T-helper 2 cell treated with Interferon-gamma antibody and Interleukin-4, amounts not matched to agents 5 μg/mL and 100 μg/mL, for 36 hours (primary cell): ENCODE data around the gene AMBRA1.
"Not testable (repeated sequence)": the region's sequence is repeated elsewhere in the genome, so short reads cannot be mapped to it uniquely, and the experiment has no call there.

ENCODE experiments used
- DNase-seq: peaks from one replicate; pipeline ENCODE4 v3.0.0; 2021; ENCODE audit warnings: low spot score
- H3K27ac Mint-ChIP-seq: one replicate; pipeline ENCODE4 v1.8.0; 2021; ENCODE audit warnings: mild to moderate bottlenecking, mixed read lengths
- H3K27me3 Mint-ChIP-seq: one replicate; pipeline ENCODE4 v1.8.0; 2021; ENCODE audit warnings: low read depth, mixed read lengths
- H3K36me3 Mint-ChIP-seq: one replicate; pipeline ENCODE4 v1.8.0; 2021; ENCODE audit warnings: low read depth, mixed read lengths
- H3K4me1 Mint-ChIP-seq: one replicate; pipeline ENCODE4 v1.8.0; 2021; ENCODE audit warnings: low read depth, mixed read lengths
- H3K4me3 Mint-ChIP-seq: one replicate; pipeline ENCODE4 v1.8.0; 2022; ENCODE audit warnings: mild to moderate bottlenecking, moderate library complexity, mixed read lengths
- H3K9me3 Mint-ChIP-seq: one replicate; pipeline ENCODE4 v1.8.0; 2021; ENCODE audit warnings: mixed read lengths

Gene AMBRA1

DNA sequence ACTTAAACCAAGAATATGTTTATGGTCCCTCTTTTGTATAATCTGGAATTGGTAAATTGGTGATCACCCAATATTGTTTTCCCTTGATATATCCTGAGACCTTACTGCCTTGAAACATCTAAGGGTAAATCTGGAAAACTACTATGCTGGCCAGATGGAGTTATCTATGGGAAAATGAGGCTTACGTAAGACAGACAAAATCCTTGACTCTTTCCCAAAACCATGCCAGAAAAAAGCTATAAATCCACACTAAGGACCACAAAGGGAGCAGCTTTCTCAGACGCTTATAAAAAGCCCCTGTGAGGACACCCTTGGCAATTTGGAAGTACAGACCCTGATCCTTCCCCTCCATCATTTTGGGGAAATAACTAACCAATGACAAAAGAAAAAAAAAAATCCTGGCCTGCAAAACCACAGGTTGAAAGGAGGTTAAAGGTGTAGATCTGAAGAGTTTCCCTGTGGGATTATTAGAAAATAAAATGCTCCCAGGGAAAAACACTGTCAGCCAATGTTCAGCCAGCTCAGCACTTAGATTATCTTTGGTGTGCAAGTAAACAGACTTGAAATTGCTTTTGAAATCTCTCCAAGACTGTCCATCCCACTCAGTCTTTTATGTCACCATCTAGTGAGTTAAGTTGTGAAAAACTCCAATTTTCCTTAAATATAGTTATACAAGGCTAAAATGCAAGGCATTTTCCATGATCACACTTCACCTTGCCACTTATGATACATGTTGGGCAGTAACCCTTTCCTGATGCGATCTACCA, 6.6 kb upstream of the AMBRA1 start:
- H3K4me3 Mint-ChIP-seq, result no peak overlapping the region
- no peaks in the 10 kb centered on the region for H3K9me3 Mint-ChIP-seq
- H3K27me3 Mint-ChIP-seq, result no peaks in the 10 kb centered on the region
- DNase-seq, result no peak
- no peaks in the 10 kb centered on the region for H3K36me3 Mint-ChIP-seq
- H3K4me1 Mint-ChIP-seq, result peaks cover 1% of the 10 kb centered on the region
- no peak overlapping the region for H3K27ac Mint-ChIP-seq

DNA sequence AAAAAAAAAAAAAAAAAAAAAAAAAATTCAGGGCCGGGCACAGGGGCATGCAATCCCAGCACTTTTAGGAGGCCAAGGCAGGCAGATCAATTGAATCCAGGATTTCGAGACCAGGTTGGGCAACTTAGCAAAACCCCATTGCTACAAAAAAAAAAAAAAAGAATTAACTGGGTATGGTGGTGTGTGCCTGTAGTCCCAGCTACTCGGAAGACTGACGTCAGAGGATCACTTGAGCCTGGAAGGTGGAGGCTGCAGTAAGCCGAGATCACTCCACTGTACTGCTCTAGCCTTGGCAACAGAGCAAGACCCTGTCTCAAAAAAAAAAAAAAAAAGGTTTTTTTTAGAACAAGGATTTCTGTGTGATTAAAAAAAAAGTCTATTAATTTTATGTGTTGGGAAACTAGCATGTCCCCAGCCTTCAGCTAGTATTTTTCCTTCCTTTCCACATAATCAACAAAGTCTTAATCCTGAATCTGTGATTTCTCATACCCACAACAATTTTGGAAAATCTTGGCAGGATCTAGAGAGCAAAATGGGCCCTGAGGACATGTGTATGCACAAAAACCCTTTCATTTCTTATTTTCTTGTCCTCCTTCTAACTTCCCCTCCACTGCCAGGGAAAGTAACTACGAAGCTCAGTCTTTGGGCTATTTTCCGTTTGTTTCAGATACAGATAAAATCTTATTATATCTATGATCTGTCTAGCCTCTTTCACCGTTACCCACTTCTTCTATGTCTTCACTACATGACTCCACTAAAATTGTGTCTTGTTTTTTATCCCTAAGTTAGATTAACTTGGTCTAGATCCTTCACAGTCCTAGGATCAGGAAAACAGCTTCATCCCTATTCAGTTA, 5.7 kb upstream of the AMBRA1 start:
- no peak overlapping the region for H3K4me3 Mint-ChIP-seq
- no peaks in the 10 kb centered on the region for H3K9me3 Mint-ChIP-seq
- H3K36me3 Mint-ChIP-seq, result no peaks in the 10 kb centered on the region
- H3K4me1 Mint-ChIP-seq, result peaks cover 1% of the 10 kb centered on the region
- no peak for DNase-seq
- no peak overlapping the region for H3K27ac Mint-ChIP-seq
- no peaks in the 10 kb centered on the region for H3K27me3 Mint-ChIP-seq

DNA sequence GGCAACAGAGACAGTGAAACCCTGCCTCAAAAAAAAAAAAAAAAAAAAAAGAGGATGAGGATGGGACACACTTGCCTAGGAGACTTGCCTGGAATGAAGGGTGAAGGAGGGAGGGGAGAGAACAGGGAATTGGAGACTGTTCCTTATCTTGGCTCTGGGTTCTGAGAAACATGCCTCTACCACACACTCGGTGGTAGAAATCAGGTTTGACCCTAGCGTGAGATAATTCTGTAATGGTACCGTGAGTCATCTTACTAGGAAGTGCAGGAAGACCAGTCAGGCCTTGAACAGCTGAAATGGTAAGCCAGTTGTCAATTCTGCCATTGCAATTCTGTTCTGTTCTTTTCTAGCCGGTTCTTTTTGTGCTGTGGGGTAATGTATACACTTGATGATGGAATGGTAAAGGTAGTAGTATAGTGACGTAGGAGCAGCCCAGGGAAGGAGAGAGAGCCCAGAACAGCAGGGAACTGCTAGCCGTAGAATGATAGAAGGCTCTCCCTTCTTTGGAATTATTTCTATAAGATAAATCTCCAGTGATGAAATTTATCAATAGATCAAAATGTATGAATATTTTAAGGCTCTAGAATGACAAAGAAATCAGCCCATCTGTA, 3.9 kb upstream of the AMBRA1 start:
- Mint-ChIP-seq H3K4me3 (no peak overlapping the region), H3K36me3 (peaks cover 2% of the 10 kb centered on the region), H3K27me3 (no peaks in the 10 kb centered on the region), H3K9me3 (peaks cover 4% of the 10 kb centered on the region), H3K27ac (no peak overlapping the region), H3K4me1 (peaks cover 10% of the 10 kb centered on the region)
- no peak for DNase-seq

DNA sequence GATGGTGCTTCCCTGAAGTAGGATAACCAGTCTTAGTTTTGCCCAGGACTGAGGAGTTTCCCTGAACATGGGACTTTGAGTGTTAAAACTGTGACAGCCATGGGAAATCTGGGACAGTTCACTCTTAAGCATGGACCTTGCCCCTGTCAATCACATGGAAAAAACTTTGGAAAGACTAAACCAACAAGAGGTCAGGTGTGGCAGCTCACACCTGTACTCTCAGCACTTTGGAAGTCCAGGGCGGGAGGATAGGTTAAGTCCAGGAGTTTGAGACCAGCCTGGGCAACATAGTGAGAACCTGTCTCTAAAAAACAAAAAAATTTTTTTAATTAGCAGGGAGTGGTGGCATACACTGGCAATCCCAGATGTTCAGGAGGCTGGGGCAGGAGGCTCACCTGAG, 3.3 kb upstream of the AMBRA1 start:
- Mint-ChIP-seq H3K4me3 (no peak overlapping the region), H3K27me3 (no peaks in the 10 kb centered on the region), H3K9me3 (peaks cover 4% of the 10 kb centered on the region), H3K4me1 (peaks cover 15% of the 10 kb centered on the region), H3K36me3 (peaks cover 2% of the 10 kb centered on the region), H3K27ac (no peak overlapping the region)
- no peak for DNase-seq

DNA sequence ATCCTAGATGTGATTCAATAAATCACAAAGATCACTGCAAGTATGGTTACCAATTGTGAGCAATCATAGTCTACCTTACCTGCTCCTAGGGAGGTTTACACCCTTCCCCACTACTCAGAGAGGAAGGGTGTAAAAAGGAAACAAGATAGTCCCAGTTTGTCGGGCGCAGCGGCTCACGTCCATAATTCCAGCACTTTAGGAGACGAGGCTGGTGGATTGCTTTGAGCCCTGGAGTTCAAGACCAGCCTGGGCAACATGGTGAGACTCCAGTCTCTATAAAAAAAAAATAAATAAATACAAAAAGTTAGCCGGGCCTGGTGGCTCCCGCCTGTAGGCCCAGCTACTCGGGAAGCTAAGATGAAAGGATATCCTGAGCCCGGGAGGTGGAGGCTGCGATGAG, 962 bp upstream of the AMBRA1 start:
- H3K4me1 Mint-ChIP-seq, result peaks cover 21% of the 10 kb centered on the region
- no peaks in the 10 kb centered on the region for H3K27me3 Mint-ChIP-seq
- H3K9me3 Mint-ChIP-seq, result peaks cover 4% of the 10 kb centered on the region
- no peak for DNase-seq
- H3K27ac Mint-ChIP-seq, result no peak overlapping the region
- H3K36me3 Mint-ChIP-seq, result peaks cover 8% of the 10 kb centered on the region
- H3K4me3 Mint-ChIP-seq, result peak overlapping the region; percentile 92

DNA sequence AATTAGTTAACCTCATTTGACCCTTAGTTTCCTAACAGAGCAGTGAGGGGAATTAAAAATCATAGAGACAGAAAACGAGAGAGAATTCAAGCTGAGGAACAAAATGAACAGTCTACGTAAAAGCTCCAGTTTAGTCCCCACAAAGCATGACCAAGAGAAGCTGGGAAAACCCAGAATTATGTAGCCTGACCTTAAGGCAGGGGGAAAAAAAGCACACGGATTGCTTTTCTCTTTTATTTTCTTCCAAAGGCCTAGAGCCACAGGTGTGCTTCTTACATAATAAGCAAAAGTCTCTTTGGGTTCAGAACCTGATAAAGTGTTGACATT, 514 bp upstream of the AMBRA1 start:
- Mint-ChIP-seq H3K9me3 (peaks cover 4% of the 10 kb centered on the region), H3K27ac (peak overlapping the region; percentile 89), H3K36me3 (peaks cover 8% of the 10 kb centered on the region), H3K27me3 (no peaks in the 10 kb centered on the region), H3K4me3 (peak overlapping the region; percentile 92), H3K4me1 (peaks cover 21% of the 10 kb centered on the region)
- no peak for DNase-seq

DNA sequence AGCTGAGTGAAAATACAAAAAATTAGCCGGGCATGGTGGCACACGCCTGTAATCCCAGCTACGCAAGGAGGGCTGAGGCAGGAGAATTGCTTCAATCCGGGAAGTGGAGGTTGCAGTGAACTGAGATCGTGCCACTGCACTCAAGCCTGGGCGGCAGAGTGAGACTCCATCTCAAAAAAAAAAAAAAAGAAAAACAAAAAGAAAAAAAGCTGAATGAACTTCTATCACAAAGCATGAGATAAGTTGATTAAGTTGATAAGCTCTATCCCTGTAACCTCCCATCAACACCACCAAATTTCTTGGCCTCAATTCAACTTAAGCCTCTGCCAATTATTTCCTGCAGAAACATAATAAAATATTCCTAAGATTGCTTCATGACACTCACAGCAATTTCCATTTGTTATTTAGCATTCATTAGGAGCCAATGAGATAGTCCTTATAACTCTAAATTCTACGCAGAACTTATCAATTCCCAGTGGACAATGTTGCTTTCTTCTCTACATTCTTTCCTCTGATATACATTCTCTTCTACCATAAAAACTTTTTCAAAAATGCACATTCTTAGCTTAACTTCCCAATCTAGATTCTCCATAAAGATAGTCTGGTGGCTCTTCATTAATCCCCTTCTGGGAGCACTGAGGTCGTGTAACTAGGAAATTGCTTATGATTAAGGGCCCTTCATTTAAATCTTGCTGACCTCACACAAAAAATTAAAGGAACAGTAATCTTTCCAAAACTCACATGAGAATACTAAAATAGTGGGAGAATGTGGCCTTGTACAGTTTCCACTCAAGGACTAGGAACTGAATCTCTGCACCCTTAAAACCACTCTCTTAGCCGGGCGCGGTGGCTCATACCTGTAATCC, 2.9 kb downstream of the AMBRA1 start:
- peaks cover 27% of the 10 kb centered on the region for H3K4me1 Mint-ChIP-seq
- peaks cover 17% of the 10 kb centered on the region for H3K36me3 Mint-ChIP-seq
- no peak for DNase-seq
- H3K27me3 Mint-ChIP-seq, result no peaks in the 10 kb centered on the region
- H3K4me3 Mint-ChIP-seq, result peak overlapping the region; percentile 66
- peak overlapping the region; percentile 5 for H3K27ac Mint-ChIP-seq
- peaks cover 4% of the 10 kb centered on the region for H3K9me3 Mint-ChIP-seq

DNA sequence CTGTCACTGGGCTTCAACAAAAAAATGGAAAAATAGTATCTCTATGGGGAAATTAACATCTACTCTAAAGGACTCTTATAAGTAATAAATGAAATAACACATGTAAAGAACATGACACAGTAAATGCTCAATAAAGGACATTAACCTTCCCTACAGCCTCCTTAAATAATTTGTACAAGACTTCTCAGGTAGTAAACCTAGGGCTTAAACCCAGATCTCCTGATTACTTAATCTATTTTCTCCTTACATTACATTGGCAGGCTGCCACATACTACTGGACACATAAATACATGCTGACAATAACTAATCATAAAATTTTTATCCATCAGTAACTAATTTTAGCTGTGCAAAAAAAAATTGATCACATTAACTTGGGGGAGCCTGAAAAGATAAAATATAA, 4.9 kb downstream of the AMBRA1 start:
- H3K4me1 Mint-ChIP-seq, result peaks cover 23% of the 10 kb centered on the region
- no peak for DNase-seq
- no peaks in the 10 kb centered on the region for H3K9me3 Mint-ChIP-seq
- no peaks in the 10 kb centered on the region for H3K27me3 Mint-ChIP-seq
- peaks cover 20% of the 10 kb centered on the region for H3K36me3 Mint-ChIP-seq
- no peak overlapping the region for H3K4me3 Mint-ChIP-seq
- H3K27ac Mint-ChIP-seq, result no peak overlapping the region

DNA sequence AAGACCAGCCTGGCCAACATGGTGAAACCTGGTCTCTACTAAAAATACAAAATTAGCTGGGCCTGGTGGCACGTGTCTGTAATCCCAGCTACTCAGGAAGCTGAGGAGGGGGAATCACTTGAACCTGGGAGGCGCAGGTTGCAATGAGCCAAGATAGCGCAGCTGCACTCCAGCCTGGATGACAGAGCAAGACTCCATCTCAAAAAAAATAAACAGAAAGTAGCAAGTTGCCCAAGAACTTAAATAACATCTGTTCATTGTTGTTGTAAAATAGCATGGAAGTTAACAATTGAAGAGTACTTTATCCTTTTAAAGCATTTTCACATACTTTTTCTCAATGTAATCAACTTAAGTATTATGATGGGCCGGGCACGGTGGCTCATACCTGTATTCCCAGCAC, 5.7 kb downstream of the AMBRA1 start:
- H3K27me3 Mint-ChIP-seq, result no peaks in the 10 kb centered on the region
- H3K27ac Mint-ChIP-seq, result no peak overlapping the region
- DNase-seq, result no peak
- H3K9me3 Mint-ChIP-seq, result no peaks in the 10 kb centered on the region
- no peak overlapping the region for H3K4me3 Mint-ChIP-seq
- peaks cover 20% of the 10 kb centered on the region for H3K36me3 Mint-ChIP-seq
- peaks cover 22% of the 10 kb centered on the region for H3K4me1 Mint-ChIP-seq

DNA sequence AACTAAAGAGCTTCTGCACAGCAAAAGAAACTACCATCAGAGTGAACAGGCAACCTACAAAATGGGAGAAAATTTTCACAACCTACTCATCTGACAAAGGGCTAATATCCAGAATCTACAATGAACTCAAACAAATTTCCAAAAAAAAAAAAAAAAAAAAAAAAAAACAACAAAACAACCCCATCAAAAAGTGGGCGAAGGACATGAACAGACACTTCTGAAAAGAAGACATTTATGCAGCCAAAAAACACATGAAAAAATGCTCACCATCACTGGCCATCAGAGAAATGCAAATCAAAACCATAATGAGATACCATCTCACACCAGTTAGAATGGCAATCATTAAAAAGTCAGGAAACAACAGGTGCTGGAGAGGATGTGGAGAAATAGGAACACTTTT, 10.3 kb downstream of the AMBRA1 start:
- not testable (repeated sequence) for DNase-seq, H3K27me3 Mint-ChIP-seq, H3K4me3 Mint-ChIP-seq, H3K9me3 Mint-ChIP-seq, H3K27ac Mint-ChIP-seq
- peaks cover 24% of the 10 kb centered on the region for H3K36me3 Mint-ChIP-seq
- H3K4me1 Mint-ChIP-seq, result peaks cover 12% of the 10 kb centered on the region

DNA sequence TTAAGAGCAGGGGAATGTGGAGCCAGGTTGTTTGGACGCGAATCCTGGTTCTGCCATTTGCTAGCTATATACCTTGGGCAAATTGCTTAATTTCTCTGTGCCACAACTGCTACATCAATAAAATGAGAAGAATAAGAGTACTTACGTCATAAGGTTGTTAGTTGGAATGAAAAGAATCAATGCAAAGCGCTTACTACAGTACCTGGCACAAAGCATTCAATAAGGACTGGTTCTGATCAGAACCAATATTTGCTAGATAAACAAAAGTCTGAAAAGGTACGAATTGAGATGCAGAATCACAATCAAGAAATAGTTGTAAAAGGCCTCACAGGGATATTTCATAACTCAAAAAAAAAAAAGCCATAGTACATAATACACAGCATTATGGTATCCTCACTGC, 11.2 kb downstream of the AMBRA1 start:
- Mint-ChIP-seq H3K4me3 (no peak overlapping the region), H3K27ac (no peak overlapping the region), H3K36me3 (peaks cover 22% of the 10 kb centered on the region), H3K4me1 (peaks cover 10% of the 10 kb centered on the region), H3K9me3 (peaks cover 3% of the 10 kb centered on the region), H3K27me3 (no peaks in the 10 kb centered on the region)
- no peak for DNase-seq

DNA sequence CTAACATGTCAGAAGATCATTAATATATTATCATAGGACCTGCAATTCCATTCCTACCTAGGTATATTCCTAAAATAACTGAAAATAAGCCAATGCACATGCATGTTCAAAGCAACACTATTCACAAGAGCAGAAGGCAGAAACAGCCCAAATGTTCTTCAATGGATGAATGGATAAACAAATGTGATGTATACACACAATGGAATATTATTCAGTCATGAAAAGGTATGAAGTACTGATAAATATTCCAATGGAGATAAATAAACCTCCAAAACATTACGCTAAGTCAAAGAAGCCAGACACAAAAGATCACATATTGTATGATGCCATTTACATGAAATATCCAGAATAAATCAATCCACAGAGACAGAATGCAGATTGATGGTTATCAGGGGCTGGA, 16.8 kb downstream of the AMBRA1 start:
- H3K27ac Mint-ChIP-seq, result no peak overlapping the region
- H3K36me3 Mint-ChIP-seq, result peaks cover 21% of the 10 kb centered on the region
- no peaks in the 10 kb centered on the region for H3K27me3 Mint-ChIP-seq
- DNase-seq, result no peak
- no peak overlapping the region for H3K4me3 Mint-ChIP-seq
- peaks cover 6% of the 10 kb centered on the region for H3K9me3 Mint-ChIP-seq
- H3K4me1 Mint-ChIP-seq, result peaks cover 10% of the 10 kb centered on the region

DNA sequence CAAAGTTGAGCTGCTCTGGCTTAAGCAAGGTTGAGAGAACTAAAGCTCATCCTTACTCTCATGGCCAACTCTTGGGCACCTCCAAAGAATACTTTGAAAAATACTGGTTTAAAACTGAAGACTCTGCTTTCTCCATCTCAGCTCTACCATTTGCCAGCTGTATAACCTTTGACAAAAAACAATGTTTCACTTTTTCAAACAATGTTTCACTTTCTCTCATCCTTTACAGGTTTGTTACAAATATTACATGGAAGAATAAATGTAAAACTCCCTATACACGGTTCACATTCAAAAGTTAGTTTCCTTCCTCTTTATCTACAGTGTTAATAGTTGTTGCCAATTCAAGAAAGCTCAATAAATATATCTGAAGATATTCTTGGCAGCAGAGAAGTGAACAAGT, 19.2 kb downstream of the AMBRA1 start:
- no peak overlapping the region for H3K4me3 Mint-ChIP-seq

More for the DNA sequence above, 19.2 kb downstream of the AMBRA1 start:
- Mint-ChIP-seq H3K36me3 (peaks cover 20% of the 10 kb centered on the region), H3K27me3 (no peaks in the 10 kb centered on the region), H3K27ac (peak overlapping the region; percentile 26), H3K9me3 (peaks cover 6% of the 10 kb centered on the region), H3K4me1 (peaks cover 12% of the 10 kb centered on the region)
- DNase-seq, result no peak
